Measurements from ENCODE around the gene TSPAN14. TPM values are rescaled to one million over a fixed set of nuclear protein-coding genes. Genes with fewer than 3 reads are reported as not detected.

TSPAN14 gene
- total RNA-seq, 1 experiment from 2014 or later: 116 TPM

DNA sequence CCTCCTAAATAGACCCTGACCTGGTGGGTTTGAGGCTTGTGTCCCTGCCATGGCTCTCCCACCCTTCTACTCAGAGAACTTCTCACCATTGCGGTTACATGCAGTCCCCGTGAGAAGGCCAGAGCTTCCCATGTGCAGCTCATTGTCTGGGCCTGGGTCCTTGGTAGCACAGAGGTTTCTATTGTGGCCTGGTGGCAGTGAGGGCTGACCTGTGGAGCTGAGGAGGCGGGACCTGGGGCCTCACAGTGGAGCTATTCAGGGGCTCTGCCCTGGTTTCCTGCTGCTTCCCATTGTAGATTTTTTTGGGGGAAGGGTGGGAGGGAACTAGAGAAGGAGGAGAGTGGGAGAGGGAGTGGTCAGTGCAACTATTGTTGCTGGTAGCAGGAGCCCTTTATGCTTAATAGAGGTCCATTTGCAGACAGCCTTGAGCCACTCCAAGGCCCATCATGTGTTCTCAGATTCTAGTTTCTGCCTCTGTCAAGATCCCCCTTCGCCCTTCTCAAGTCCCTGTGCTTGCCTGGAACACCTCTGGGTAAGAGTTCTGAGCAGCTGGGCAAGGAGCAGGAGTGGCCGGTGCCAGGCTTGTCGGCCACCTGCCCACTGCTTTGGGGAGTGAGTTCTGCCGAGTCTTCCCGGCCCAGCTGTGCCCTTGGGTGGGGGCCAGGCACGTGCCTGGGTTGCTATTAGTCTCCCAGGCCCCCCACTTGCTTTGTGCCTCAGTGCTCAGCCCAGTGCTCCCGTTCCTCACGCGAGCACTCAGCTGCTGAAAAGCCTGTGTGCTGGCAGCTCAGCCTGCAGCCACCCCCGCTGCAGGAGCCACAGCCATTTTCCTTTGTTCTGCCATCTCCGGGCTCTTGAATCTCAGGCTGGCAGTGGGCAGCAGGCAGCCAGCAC, 10.7 kb downstream of the TSPAN14 start:
- peak; percentile 56 for DNase-seq
- CTCF ChIA-PET: interaction anchor here (0.6 to 2.2 kb wide), 8 partner anchors 10 to 195 kb away, joined by 3 to 9 read pairs (median 4); no protein-coding TSS in a partner anchor
- intact Hi-C loops (cut with micrococcal nuclease; ENCODE audit: unreplicated experiment): no loop called here
- Mint-ChIP-seq H3K4me1 (ENCODE audit: low read depth, unreplicated experiment) (peaks cover 96% of the 10 kb centered on the region), H3K4me3 (ENCODE audit: low read depth, unreplicated experiment) (no peak overlapping the region), H3K9me3 (ENCODE audit: low read depth, unreplicated experiment) (no peaks in the 10 kb centered on the region), H3K36me3 (ENCODE audit: insufficient read depth, unreplicated experiment) (peaks cover 54% of the 10 kb centered on the region), H3K27ac (ENCODE audit: unreplicated experiment) (peak overlapping the region; percentile 19), H3K27me3 (ENCODE audit: unreplicated experiment) (no peaks in the 10 kb centered on the region)
- no TSS peak for BruUV-seq (replicated peaks)
- TF ChIP-seq, protein P1, sequence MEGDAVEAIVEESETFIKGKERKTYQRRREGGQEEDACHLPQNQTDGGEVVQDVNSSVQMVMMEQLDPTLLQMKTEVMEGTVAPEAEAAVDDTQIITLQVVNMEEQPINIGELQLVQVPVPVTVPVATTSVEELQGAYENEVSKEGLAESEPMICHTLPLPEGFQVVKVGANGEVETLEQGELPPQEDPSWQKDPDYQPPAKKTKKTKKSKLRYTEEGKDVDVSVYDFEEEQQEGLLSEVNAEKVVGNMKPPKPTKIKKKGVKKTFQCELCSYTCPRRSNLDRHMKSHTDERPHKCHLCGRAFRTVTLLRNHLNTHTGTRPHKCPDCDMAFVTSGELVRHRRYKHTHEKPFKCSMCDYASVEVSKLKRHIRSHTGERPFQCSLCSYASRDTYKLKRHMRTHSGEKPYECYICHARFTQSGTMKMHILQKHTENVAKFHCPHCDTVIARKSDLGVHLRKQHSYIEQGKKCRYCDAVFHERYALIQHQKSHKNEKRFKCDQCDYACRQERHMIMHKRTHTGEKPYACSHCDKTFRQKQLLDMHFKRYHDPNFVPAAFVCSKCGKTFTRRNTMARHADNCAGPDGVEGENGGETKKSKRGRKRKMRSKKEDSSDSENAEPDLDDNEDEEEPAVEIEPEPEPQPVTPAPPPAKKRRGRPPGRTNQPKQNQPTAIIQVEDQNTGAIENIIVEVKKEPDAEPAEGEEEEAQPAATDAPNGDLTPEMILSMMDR (IDR thresholded peaks at IDR 0.05; ENCODE audit: unreplicated experiment): no peak

DNA sequence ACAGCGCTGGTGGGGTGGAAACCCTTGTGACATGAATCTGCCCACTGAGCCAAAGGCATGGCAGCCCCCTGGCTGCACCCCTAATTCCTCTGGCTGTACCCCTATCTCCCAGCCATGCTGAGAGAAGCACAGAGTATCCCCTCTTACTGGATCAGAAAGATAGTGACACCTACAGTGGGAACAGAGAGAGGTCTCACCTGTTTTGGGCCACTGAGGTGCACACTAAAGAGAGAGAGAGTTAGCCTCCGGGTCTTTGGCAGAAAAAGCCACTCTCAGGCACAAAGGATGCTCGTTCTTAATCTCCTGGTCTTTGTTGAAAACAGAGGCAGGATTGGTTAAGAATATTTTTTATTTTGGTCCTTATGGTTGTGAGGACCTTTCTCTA, 11.3 kb downstream of the TSPAN14 start:
- CTCF ChIA-PET: interaction anchor here (0.6 to 2.2 kb wide), 2 partner anchors 40 to 1033 kb away, joined by 3 to 9 read pairs; no protein-coding TSS in a partner anchor
- intact Hi-C loops (cut with micrococcal nuclease; ENCODE audit: unreplicated experiment): no loop called here

GRCh38 chr10:80465839-80466590, 11.9 kb downstream of the TSPAN14 start:
- TF ChIP-seq, protein P1 (IDR thresholded peaks at IDR 0.05; ENCODE audit: unreplicated experiment): no peak
- H3K4me1 Mint-ChIP-seq (ENCODE audit: low read depth, unreplicated experiment): peaks cover 96% of the 10 kb centered on the region
- CTCF ChIA-PET: interaction anchor here (0.6 to 2.2 kb wide), 3 partner anchors 40 to 1032 kb away, joined by 3 to 9 read pairs (median 8); no protein-coding TSS in a partner anchor
- H3K9me3 Mint-ChIP-seq (ENCODE audit: low read depth, unreplicated experiment): no peaks in the 10 kb centered on the region
- no peaks in the 10 kb centered on the region for H3K27me3 Mint-ChIP-seq (ENCODE audit: unreplicated experiment)
- H3K36me3 Mint-ChIP-seq (ENCODE audit: insufficient read depth, unreplicated experiment): peaks cover 54% of the 10 kb centered on the region
- no peak overlapping the region for H3K4me3 Mint-ChIP-seq (ENCODE audit: low read depth, unreplicated experiment)
- no TSS peak for BruUV-seq (replicated peaks)
- no peak for DNase-seq
- peak overlapping the region; percentile 42 for H3K27ac Mint-ChIP-seq (ENCODE audit: unreplicated experiment)
- intact Hi-C loops (cut with micrococcal nuclease; ENCODE audit: unreplicated experiment): no loop called here

More for the DNA sequence above, 11.3 kb downstream of the TSPAN14 start:
- H3K36me3 Mint-ChIP-seq (ENCODE audit: insufficient read depth, unreplicated experiment): peaks cover 54% of the 10 kb centered on the region
- H3K4me1 Mint-ChIP-seq (ENCODE audit: low read depth, unreplicated experiment): peaks cover 96% of the 10 kb centered on the region
- no peak overlapping the region for H3K4me3 Mint-ChIP-seq (ENCODE audit: low read depth, unreplicated experiment)
- H3K27me3 Mint-ChIP-seq (ENCODE audit: unreplicated experiment): no peaks in the 10 kb centered on the region
- H3K27ac Mint-ChIP-seq (ENCODE audit: unreplicated experiment): peak overlapping the region; percentile 19
- H3K9me3 Mint-ChIP-seq (ENCODE audit: low read depth, unreplicated experiment): no peaks in the 10 kb centered on the region
- TF ChIP-seq, protein P1 (IDR thresholded peaks at IDR 0.05; ENCODE audit: unreplicated experiment): no peak
- no peak for DNase-seq
- no TSS peak for BruUV-seq (replicated peaks)

DNA sequence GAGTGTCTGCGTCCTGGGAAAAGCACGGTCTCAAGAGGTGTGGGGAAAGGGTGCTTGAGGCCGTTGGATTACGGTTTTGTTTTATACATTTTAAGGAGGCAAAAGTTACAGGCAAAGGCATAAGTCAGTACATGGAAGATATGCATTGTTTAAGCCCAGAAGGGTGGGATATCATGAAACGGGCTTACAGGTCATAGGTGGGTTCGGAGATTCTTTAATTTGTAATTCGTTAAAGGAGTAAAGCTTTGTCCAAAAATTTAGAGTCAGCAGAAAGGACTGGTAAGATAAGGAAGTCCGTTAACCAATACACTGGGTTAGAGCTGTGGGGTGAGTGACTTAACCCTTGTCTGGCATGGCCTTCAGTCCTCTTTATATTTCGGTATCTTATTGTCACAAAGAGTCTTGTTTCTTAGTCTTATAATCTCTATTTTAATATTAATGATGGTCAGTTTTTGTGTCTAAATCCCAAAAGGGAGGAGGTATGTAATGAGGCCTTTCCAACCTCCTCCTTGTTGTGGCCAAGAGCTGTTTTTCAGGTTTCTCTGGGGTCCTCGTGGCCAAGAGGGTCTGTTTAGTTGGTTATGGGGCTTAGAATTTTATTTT, 12.7 kb downstream of the TSPAN14 start:
- no peak for DNase-seq
- no peak overlapping the region for H3K4me3 Mint-ChIP-seq (ENCODE audit: low read depth, unreplicated experiment)
- CTCF ChIA-PET: interaction anchor here (1.8 kb wide), 1 partner anchor 39 kb away, joined by 8 read pairs; no protein-coding TSS in a partner anchor
- TF ChIP-seq, protein P1 (IDR thresholded peaks at IDR 0.05; ENCODE audit: unreplicated experiment): no peak
- no peaks in the 10 kb centered on the region for H3K9me3 Mint-ChIP-seq (ENCODE audit: low read depth, unreplicated experiment)
- no TSS peak for BruUV-seq (replicated peaks)
- no peaks in the 10 kb centered on the region for H3K27me3 Mint-ChIP-seq (ENCODE audit: unreplicated experiment)
- H3K4me1 Mint-ChIP-seq (ENCODE audit: low read depth, unreplicated experiment): peaks cover 96% of the 10 kb centered on the region
- intact Hi-C loops (cut with micrococcal nuclease; ENCODE audit: unreplicated experiment): no loop called here
- H3K36me3 Mint-ChIP-seq (ENCODE audit: insufficient read depth, unreplicated experiment): peaks cover 56% of the 10 kb centered on the region
- peak overlapping the region; percentile 42 for H3K27ac Mint-ChIP-seq (ENCODE audit: unreplicated experiment)
